Lower leg skin (tissue), 4 donors: ENCODE data around the gene WDR54. TPM values are rescaled to one million over a fixed set of nuclear protein-coding genes. Genes with fewer than 3 reads are reported as not detected.
A peak's percentile ranks its signal among the peaks of the same experiment; 100 is the strongest.

Experiments
- DNase-seq, 2 donors: peaks; one replicate each; pipeline ENCODE4 v3.0.0-alpha.2; 2019; ENCODE audit warnings: low spot score in 2 of 2
- H3K4me3 ChIP-seq: fragments of 200-600 bp; sonication (generic); 2 replicates; pipeline ENCODE4 v1.5.1; 2017; ENCODE audit warnings: mild to moderate bottlenecking, low read depth; ENCODE audit not compliant: poor library complexity, severe bottlenecking
- CTCF ChIP-seq, 3 donors: fragments of 450-650 bp; IDR thresholded peaks; one replicate each; pipeline ENCODE4 v1.5.1; 2016; ENCODE audit warnings: antibody characterized with exemption in 3 of 3, mild to moderate bottlenecking in 3 of 3, moderate library complexity in 2 of 3
- POLR2A ChIP-seq, 2 donors: fragments of 450-650 bp; IDR thresholded peaks; one replicate each; pipeline ENCODE4 v1.6.1; 2016 to 2017; ENCODE audit warnings: antibody characterized with exemption in 2 of 2, mild to moderate bottlenecking in 1 of 2, moderate library complexity in 1 of 2
- WGBS, 2 donors: methylation state at CpG; one replicate each; pipeline ENCODE4 v1.1.5; 2018; 5-methylcytosine and 5-hydroxymethylcytosine counted together
- intact Hi-C: fragments of 100-400 bp; cut with DNase I; formaldehyde crosslinking; loops from one replicate; pipeline ENCODE4 v1.15.0; 2023; ENCODE audit warnings: low total_unique reads
- total RNA-seq, 4 donors: library from RNA; depleted of rRNA; stranded (reverse); fragments of >200 nt; gene quantifications; one replicate each; pipeline ENCODE4 v1.1.0, GENCODE V29; 2016

WDR54 gene
- total RNA-seq, 4 donors from 2014 or later, result 5.5 to 13.3 (median 8.0) TPM

GRCh38 chr2:74444498-74445318 lies 23.2 kb downstream of the WDR54 start:
- no peak overlapping the region for H3K4me3 ChIP-seq
- DNase-seq, result no peak
- intact Hi-C loops, result no loop called here
- WGBS, 2 donors, result 40 to 44% methylated on average over 5 of the region's 5 CpGs
- TF ChIP-seq CTCF (IDR thresholded peaks at IDR 0.05) (no peak), POLR2A (IDR thresholded peaks at IDR 0.05) (no peak)

GRCh38 chr2:74447230-74447999 lies 25.9 kb downstream of the WDR54 start:
- intact Hi-C loops, result no loop called here
- TF ChIP-seq CTCF (IDR thresholded peaks at IDR 0.05) (no peak), POLR2A (IDR thresholded peaks at IDR 0.05) (no peak)
- no peak for DNase-seq
- no peak overlapping the region for H3K4me3 ChIP-seq
- 84 to 93% methylated on average over 5 of the region's 5 CpGs for WGBS, 2 donors

- no peak for DNase-seq
- no peak overlapping the region for H3K4me3 ChIP-seq
- TF ChIP-seq POLR2A (IDR thresholded peaks at IDR 0.05) (no peak), CTCF (IDR thresholded peaks at IDR 0.05) (no peak)
- WGBS, 2 donors, result 64 to 75% methylated on average over 2 of the region's 2 CpGs
- intact Hi-C loops, result no loop called here
These were observed 27.2 kb downstream of the WDR54 start for GRCh38 chr2:74448771-74449170.

GRCh38 chr2:74450570-74451190 lies 29.1 kb downstream of the WDR54 start:
- 87 to 90% methylated on average over 3 of the region's 3 CpGs for WGBS, 2 donors
- intact Hi-C loops, result no loop called here
- no peak for DNase-seq
- no peak overlapping the region for H3K4me3 ChIP-seq
- TF ChIP-seq CTCF (IDR thresholded peaks at IDR 0.05) (no peak), POLR2A (IDR thresholded peaks at IDR 0.05) (no peak)

GRCh38 chr2:74454654-74455511 lies 33.4 kb downstream of the WDR54 start, which contains the start of gene INO80B:
Gene INO80B (plus strand): TSS chr2:74455087. CDS start chr2:74455117, 30 bp downstream.
- peak within 1 kb of the TSS; percentile 46 for H3K4me3 ChIP-seq
- intact Hi-C loops, result no loop called here
- DNase-seq, result peak; percentile 97 to 99
- TF ChIP-seq POLR2A (IDR thresholded peaks at IDR 0.05), result no peak
- peak in 1 of 3 donors; percentile 15 for TF ChIP-seq CTCF (IDR thresholded peaks at IDR 0.05)
- 1% methylated on average over 40 of the region's 40 CpGs for WGBS, 2 donors
